ENCODE data around the gene UGT1A5. TPM values are rescaled to one million over a fixed set of nuclear protein-coding genes. Genes with fewer than 3 reads are reported as not detected.

The UGT1A5 gene
- total and polyA plus RNA-seq, 2 experiments from 2014 or later, result not detected

- H3K36me3 ChIP-seq (ENCODE audit: insufficient read depth), result no peaks in the 10 kb centered on the region
- no peak overlapping the region for H3K4me2 ChIP-seq
- H2AFZ ChIP-seq, result no peak overlapping the region
- Mint-ChIP-seq H3K4me3 (no peak overlapping the region), H3K36me3 (ENCODE audit: low read depth) (no peaks in the 10 kb centered on the region; the same call in 2 of the 3 replicates), H3K9me3 (no peaks in the 10 kb centered on the region), H3K27ac (no peak overlapping the region), H3K27me3 (ENCODE audit: insufficient read depth, low read depth, poor library complexity) (peaks cover 2% of the 10 kb centered on the region), H3K4me1 (peaks cover 20% of the 10 kb centered on the region)
- H3K4me3 ChIP-seq, result no peak overlapping the region
- TF ChIP-seq ZNF331 (CRISPR knock-in tag; IDR thresholded peaks at IDR 0.05; ENCODE audit: low read depth) (no peak), CTCF (conservative IDR thresholded peaks at IDR 0.05; ENCODE audit: low read depth in 2 of 2) (no peak), NANOG (IDR thresholded peaks at IDR 0.05; ENCODE audit: borderline replicate concordance) (no peak), JUNB (IDR thresholded peaks at IDR 0.05; ENCODE audit: unreplicated experiment) (no peak), REST (IDR thresholded peaks at IDR 0.05; ENCODE audit: unreplicated experiment) (no peak), EZH2phosphoT487 (IDR thresholded peaks at IDR 0.05; ENCODE audit: unreplicated experiment) (no peak), EZH2 (IDR thresholded peaks at IDR 0.05; ENCODE audit: low read depth, unreplicated experiment) (no peak), CREB1 (CRISPR knock-in tag; IDR thresholded peaks at IDR 0.05; ENCODE audit: low read depth) (no peak), POLR2AphosphoS5 (IDR thresholded peaks at IDR 0.05; ENCODE audit: low read depth) (no peak), ZNF462 (CRISPR knock-in tag; IDR thresholded peaks at IDR 0.05) (no peak), STAT1 (IDR thresholded peaks at IDR 0.05; ENCODE audit: unreplicated experiment) (no peak), ETS1 (IDR thresholded peaks at IDR 0.05) (no peak)
- no peak for ATAC-seq
- peaks cover 7% of the 10 kb centered on the region; the same call in 1 of the 2 replicates for H3K4me1 ChIP-seq (ENCODE audit: insufficient read depth)
- H4K20me1 ChIP-seq (replicated peaks; ENCODE audit: insufficient read depth), result no peaks in the 10 kb centered on the region; the same call in 1 of the 2 replicates
- no peak for DNase-seq (ENCODE audit: low spot score)
- H3F3A ChIP-seq (replicated peaks; ENCODE audit: low read depth), result no peaks in the 10 kb centered on the region
- H3K27ac ChIP-seq (ENCODE audit: low read depth), result no peak overlapping the region
- H3K27me3 ChIP-seq (ENCODE audit: insufficient read depth), result no peaks in the 10 kb centered on the region
- H3K9me2 ChIP-seq (ENCODE audit: insufficient read depth), result peaks cover 16% of the 10 kb centered on the region; the same call in 1 of the 2 replicates
- H3K79me2 ChIP-seq (replicated peaks; ENCODE audit: insufficient read depth), result no peaks in the 10 kb centered on the region
These were observed 24.4 kb upstream of the UGT1A5 start for GRCh38 chr2:233688341-233688740.

Data from GM23338 (cell line).